Lower leg skin (tissue), 3 donors: ENCODE results near the gene PRRT1B.

Source experiments
- CTCF ChIP-seq, 3 donors: fragments of 450-650 bp; IDR thresholded peaks; one replicate each; pipeline ENCODE4 v1.5.1; 2016; ENCODE audit warnings: antibody characterized with exemption in 3 of 3, mild to moderate bottlenecking in 3 of 3, moderate library complexity in 2 of 3
- POLR2A ChIP-seq, 2 donors: fragments of 450-650 bp; IDR thresholded peaks; one replicate each; pipeline ENCODE4 v1.6.1; 2016 to 2017; ENCODE audit warnings: antibody characterized with exemption in 2 of 2, mild to moderate bottlenecking in 1 of 2, moderate library complexity in 1 of 2

- TF ChIP-seq POLR2A (IDR thresholded peaks at IDR 0.05), result no peak
- no peak for TF ChIP-seq CTCF (IDR thresholded peaks at IDR 0.05)
These were observed 49.8 kb downstream of the PRRT1B start for GRCh38 chr9:131594906-131595665.
